ENCODE measurements around the gene PNMA8B. TPM values are rescaled to one million over a fixed set of nuclear protein-coding genes. Genes with fewer than 3 reads are reported as not detected.
"Not testable (repeated sequence)": the region's sequence is repeated elsewhere in the genome, so short reads cannot be mapped to it uniquely, and the experiment has no call there.

PNMA8B gene
- total and polyA plus RNA-seq, 3 experiments from 2014 or later = 0.04 TPM; not detected in 2

DNA sequence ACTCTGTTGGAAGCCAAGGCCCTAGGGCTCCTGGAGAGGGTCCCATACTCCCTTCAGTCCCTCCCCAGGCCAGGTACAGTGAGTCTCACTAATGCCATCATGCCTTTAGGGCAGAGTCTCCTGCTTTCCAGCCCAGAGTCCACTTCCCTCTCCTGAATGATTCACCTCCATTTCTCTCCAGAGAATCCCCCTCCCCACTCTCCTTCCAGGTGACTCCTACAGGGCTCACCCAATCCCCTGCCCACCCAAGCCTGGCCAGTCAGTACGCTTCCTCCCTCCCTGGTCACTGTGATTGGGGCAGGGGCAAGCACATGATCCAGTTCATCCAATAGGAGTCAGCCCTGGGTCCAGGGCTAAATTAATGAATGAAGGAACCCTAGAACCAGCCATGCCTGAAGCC is 35.0 kb upstream of the PNMA8B start:
- peaks cover 2 to 17% of the 10 kb centered on the region in 2 donors for H3K27me3 Mint-ChIP-seq
- H3K4me3 ChIP-seq (ENCODE audit: low read length) = no peak overlapping the region
- no peak overlapping the region for H3K27ac ChIP-seq (ENCODE audit: low read depth, low read length)
- no peak overlapping the region for H3K4me3 Mint-ChIP-seq
- peaks cover 10% of the 10 kb centered on the region for H3K4me1 ChIP-seq (ENCODE audit: insufficient read depth, low read length)
- no peaks in the 10 kb centered on the region for H3K36me3 Mint-ChIP-seq
- H3K27ac Mint-ChIP-seq = peak overlapping the region in 1 of 8 donors; percentile 56
- no peak for DNase-seq
- H3K4me1 Mint-ChIP-seq = peaks cover 10 to 12% (median 11%) of the 10 kb centered on the region in 3 donors
- peaks cover 0 to 1% (median 0%) of the 10 kb centered on the region in 5 donors for H3K9me3 Mint-ChIP-seq
- H3K36me3 ChIP-seq (ENCODE audit: insufficient read depth, low read length) = no peaks in the 10 kb centered on the region
- no peaks in the 10 kb centered on the region for H3K27me3 ChIP-seq (ENCODE audit: insufficient read depth, low read length, poor library complexity, severe bottlenecking)
- H3K9me3 ChIP-seq (ENCODE audit: low read length) = no peaks in the 10 kb centered on the region
- CTCF ChIA-PET = interaction anchor here (0.9 to 3.8 kb wide), 5 partner anchors 8 to 131 kb away, joined by 3 to 26 read pairs (median 11); partner anchors contain the start of gene DACT3
- POLR2A ChIA-PET = no interaction called here

DNA sequence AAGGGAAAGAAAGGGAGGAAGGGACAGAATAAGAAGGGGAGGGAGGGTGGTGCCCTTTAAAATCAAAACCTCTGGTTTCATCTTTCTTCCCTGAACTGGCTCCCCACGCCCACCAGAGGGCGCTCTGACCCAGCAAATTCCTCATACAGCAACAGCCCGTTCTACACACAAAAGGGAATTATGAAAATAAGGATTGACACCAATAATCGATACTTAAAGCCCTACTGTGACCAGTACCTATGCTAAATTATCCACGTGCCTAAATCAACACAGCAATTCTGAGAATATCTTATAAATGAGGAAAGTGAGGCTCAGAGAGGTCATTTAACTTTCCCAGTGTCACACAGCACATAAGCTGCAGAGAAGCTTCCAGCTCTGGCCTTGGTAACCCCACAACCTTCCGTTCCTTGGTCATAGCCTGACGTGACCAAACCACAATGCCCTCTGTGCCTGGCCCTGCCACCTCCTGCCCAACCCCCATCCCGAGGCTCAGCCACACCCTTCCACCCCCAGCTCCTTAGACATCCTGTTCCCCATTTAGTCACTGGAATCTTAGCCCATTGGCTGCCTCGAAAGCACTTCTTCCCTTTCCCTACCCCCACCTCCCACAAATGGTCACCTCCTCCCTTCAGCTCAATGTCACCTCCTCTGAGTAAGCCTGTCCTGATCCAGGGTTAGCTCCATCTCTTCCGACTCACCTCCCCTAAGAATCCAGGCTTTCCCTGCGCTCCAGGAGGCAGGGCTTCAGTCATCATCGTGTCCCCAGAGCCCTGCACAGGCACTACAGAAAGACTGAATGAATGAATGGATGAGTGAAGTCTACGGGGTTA is 34.2 kb upstream of the PNMA8B start:
- peaks cover 10% of the 10 kb centered on the region for H3K4me1 ChIP-seq (ENCODE audit: insufficient read depth, low read length)
- ChIA-PET POLR2A (no interaction called here), CTCF (interaction anchor here (0.9 to 3.8 kb wide), 9 partner anchors 9 to 219 kb away, joined by 3 to 26 read pairs (median 4); partner anchors contain the start of gene DACT3)
- peak; percentile 56 to 79 (median 64) for DNase-seq
- H3K9me3 ChIP-seq (ENCODE audit: low read length) = no peaks in the 10 kb centered on the region
- no peaks in the 10 kb centered on the region for H3K36me3 ChIP-seq (ENCODE audit: insufficient read depth, low read length)
- H3K4me3 Mint-ChIP-seq = no peak overlapping the region
- H3K9me3 Mint-ChIP-seq = peaks cover 0 to 4% (median 0%) of the 10 kb centered on the region in 5 donors
- H3K27ac ChIP-seq (ENCODE audit: low read depth, low read length) = no peak overlapping the region
- H3K27me3 ChIP-seq (ENCODE audit: insufficient read depth, low read length, poor library complexity, severe bottlenecking) = no peaks in the 10 kb centered on the region
- H3K27ac Mint-ChIP-seq = peak overlapping the region in 1 of 8 donors; percentile 56
- peaks cover 10 to 12% (median 11%) of the 10 kb centered on the region in 3 donors for H3K4me1 Mint-ChIP-seq
- no peak overlapping the region for H3K4me3 ChIP-seq (ENCODE audit: low read length)
- H3K27me3 Mint-ChIP-seq = peaks cover 2 to 17% of the 10 kb centered on the region in 2 donors
- peaks cover 0 to 2% (median 0%) of the 10 kb centered on the region in 3 donors for H3K36me3 Mint-ChIP-seq

DNA sequence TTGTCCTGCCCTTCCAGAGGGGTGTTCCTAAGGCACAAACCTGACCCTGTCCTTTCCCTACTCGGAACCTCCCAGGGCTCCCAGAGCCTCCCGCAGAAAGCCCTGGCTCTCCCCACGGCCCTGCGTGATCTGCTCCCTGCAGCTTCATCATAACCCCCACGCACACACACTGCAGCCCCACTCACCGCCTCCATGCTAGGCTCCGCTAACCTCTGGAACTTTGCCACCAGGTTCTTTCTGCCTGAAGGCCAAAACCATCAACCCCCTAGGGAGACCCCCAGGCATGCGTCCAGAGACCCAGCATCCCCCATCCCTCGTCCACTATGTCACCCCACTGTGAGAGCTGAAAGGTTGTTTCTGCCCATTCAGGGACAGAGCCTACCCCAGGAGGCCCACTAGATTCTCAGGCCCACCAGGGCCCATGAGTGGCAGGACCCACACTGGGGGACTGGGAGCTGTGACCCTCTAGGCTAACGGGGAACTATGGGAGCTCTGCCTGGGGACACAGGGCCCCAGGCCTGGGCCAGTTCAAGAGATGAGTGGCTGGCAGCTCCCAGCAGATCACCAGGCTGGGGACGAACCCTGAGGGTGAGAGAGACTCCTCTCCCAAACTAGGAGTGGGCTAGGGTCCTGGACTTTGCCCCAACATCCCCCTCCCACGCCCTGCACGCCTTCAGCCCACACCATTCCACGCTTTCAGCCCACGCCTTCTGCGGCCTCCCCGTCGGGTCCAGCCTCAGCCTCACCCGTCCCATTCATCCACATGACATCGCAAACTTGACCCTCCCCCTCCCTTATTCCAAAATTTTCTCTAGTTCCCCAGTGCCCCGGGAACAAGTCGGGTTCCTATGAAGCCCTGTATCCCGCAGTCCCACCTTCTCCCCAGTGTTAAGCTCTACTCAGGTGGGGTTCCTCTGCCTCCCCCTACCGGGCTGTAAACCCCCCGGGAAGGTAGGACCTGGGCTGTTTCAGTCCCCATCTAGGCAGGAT is 33.2 kb upstream of the PNMA8B start:
- DNase-seq = no peak
- H3K27me3 Mint-ChIP-seq = peaks cover 2 to 17% of the 10 kb centered on the region in 2 donors
- H3K4me1 Mint-ChIP-seq = peaks cover 11 to 16% (median 13%) of the 10 kb centered on the region in 3 donors
- H3K4me3 Mint-ChIP-seq = peak overlapping the region in 1 of 7 donors; percentile 74
- ChIA-PET POLR2A (no interaction called here), CTCF (interaction anchor here (0.8 to 3.8 kb wide), 11 partner anchors 10 to 220 kb away, joined by 3 to 26 read pairs (median 3); partner anchors contain the start of gene DACT3)
- H3K27me3 ChIP-seq (ENCODE audit: insufficient read depth, low read length, poor library complexity, severe bottlenecking) = no peaks in the 10 kb centered on the region
- no peak overlapping the region for H3K27ac ChIP-seq (ENCODE audit: low read depth, low read length)
- no peaks in the 10 kb centered on the region for H3K9me3 ChIP-seq (ENCODE audit: low read length)
- no peak overlapping the region for H3K4me3 ChIP-seq (ENCODE audit: low read length)
- H3K9me3 Mint-ChIP-seq = peaks cover 0 to 7% (median 4%) of the 10 kb centered on the region in 5 donors
- H3K4me1 ChIP-seq (ENCODE audit: insufficient read depth, low read length) = peaks cover 20% of the 10 kb centered on the region
- H3K27ac Mint-ChIP-seq = peak overlapping the region in 1 of 8 donors; percentile 92
- H3K36me3 ChIP-seq (ENCODE audit: insufficient read depth, low read length) = no peaks in the 10 kb centered on the region
- H3K36me3 Mint-ChIP-seq = peaks cover 0 to 3% (median 0%) of the 10 kb centered on the region in 3 donors

DNA sequence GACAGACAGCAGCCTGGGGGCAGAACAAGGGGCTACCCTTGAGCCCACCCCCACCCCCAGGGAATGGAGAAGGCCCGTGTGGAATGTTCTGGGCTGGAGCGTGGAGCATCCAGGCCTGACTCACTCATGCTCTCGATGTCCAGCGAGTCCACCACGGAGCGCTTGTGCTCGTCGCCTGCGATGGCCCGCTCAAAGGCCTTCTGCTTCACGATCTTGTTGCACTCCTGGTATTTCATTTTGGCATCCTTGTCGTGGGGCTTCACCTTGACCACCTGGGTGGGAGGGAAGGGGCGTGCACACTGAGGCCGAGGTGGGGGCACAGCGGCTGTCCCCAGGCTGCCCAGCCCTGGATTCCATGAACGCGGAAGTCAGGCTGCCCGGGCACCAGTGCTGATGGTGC is 31.1 kb upstream of the PNMA8B start:
- peaks cover 21 to 29% (median 28%) of the 10 kb centered on the region in 3 donors for H3K4me1 Mint-ChIP-seq
- POLR2A ChIA-PET = not testable (repeated sequence)
- H3K36me3 Mint-ChIP-seq = peaks cover 0 to 11% (median 0%) of the 10 kb centered on the region in 3 donors

DNA sequence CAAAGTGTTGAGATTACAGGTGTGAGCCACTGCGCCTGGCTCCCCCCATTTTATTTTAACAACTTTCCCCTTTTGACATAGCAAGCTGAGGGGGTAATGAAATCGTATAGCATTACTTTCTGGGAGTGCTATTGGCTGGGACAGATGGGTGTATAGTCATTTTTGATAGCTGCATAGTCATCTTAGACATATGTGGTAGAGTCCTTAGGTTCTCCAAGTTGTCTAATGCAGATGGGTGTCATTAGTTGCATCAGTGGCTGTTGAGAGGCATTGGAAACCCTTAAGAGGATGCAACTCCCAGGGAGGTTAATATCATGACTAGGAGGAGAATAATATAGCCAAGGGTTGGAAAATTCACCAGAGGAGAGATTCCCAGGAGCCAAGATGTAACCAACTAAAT is 28.6 kb upstream of the PNMA8B start:
- Histone ChIP-seq H3K27me3 (ENCODE audit: insufficient read depth, low read length, poor library complexity, severe bottlenecking) (no peaks in the 10 kb centered on the region), H3K4me1 (ENCODE audit: insufficient read depth, low read length) (peaks cover 47% of the 10 kb centered on the region), H3K9me3 (ENCODE audit: low read length) (no peaks in the 10 kb centered on the region), H3K36me3 (ENCODE audit: insufficient read depth, low read length) (no peaks in the 10 kb centered on the region), H3K4me3 (ENCODE audit: low read length) (no peak overlapping the region), H3K27ac (ENCODE audit: low read depth, low read length) (no peak overlapping the region)
- peaks cover 0 to 8% (median 4%) of the 10 kb centered on the region in 5 donors for H3K9me3 Mint-ChIP-seq
- H3K27ac Mint-ChIP-seq = peak overlapping the region in 1 of 8 donors; percentile 25
- peaks cover 23 to 36% (median 36%) of the 10 kb centered on the region in 3 donors for H3K4me1 Mint-ChIP-seq
- POLR2A ChIA-PET = no interaction called here
- CTCF ChIA-PET = interaction anchor here (0.6 to 6.1 kb wide), 2 partner anchors 16 to 128 kb away, joined by 3 to 54 read pairs; no protein-coding TSS in a partner anchor
- peaks cover 0 to 11% (median 0%) of the 10 kb centered on the region in 3 donors for H3K36me3 Mint-ChIP-seq
- H3K27me3 Mint-ChIP-seq = peaks cover 0 to 1% of the 10 kb centered on the region in 2 donors
- DNase-seq = no peak
- no peak overlapping the region for H3K4me3 Mint-ChIP-seq

More for the DNA sequence above, 31.1 kb upstream of the PNMA8B start:
- peaks cover 37% of the 10 kb centered on the region for H3K4me1 ChIP-seq (ENCODE audit: insufficient read depth, low read length)
- H3K9me3 ChIP-seq (ENCODE audit: low read length); H3K4me3 Mint-ChIP-seq; DNase-seq; H3K27ac ChIP-seq (ENCODE audit: low read depth, low read length); H3K9me3 Mint-ChIP-seq; H3K27ac Mint-ChIP-seq; H3K36me3 ChIP-seq (ENCODE audit: insufficient read depth, low read length); H3K4me3 ChIP-seq (ENCODE audit: low read length); H3K27me3 ChIP-seq (ENCODE audit: insufficient read depth, low read length, poor library complexity, severe bottlenecking): not testable (repeated sequence)
- CTCF ChIA-PET = interaction anchor here (0.6 to 3.8 kb wide), 4 partner anchors 12 to 132 kb away, joined by 3 to 26 read pairs (median 3); no protein-coding TSS in a partner anchor
- peaks cover 2 to 15% of the 10 kb centered on the region in 2 donors for H3K27me3 Mint-ChIP-seq

DNA sequence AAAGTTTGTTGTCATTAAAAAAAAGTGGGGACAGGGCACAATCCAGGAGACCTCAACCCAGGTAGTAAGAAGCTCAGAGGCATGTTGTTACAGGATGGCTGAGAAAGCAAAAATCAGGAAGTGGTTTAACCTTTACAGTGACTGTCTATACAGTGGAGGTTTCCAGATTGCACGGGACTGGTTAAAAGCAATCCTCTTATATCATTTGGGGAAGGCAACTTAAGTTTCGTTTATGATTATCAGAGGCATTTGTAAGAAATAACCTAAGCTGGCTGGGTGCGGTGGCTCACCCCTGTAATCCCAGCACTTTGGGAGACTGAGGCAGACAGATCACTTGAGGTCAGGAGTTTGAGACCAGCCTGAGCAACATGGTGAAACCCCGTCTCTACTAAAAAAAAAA is 27.3 kb upstream of the PNMA8B start:
- H3K4me3 ChIP-seq (ENCODE audit: low read length); H3K27me3 Mint-ChIP-seq; H3K27ac ChIP-seq (ENCODE audit: low read depth, low read length); H3K36me3 ChIP-seq (ENCODE audit: insufficient read depth, low read length); H3K27me3 ChIP-seq (ENCODE audit: insufficient read depth, low read length, poor library complexity, severe bottlenecking); H3K9me3 ChIP-seq (ENCODE audit: low read length); H3K9me3 Mint-ChIP-seq: not testable (repeated sequence)
- ChIA-PET CTCF (interaction anchor here (0.8 to 6.1 kb wide), 4 partner anchors 9 to 127 kb away, joined by 3 to 54 read pairs (median 4); no protein-coding TSS in a partner anchor), POLR2A (interaction anchor here (0.6 to 1.2 kb wide), 2 partner anchors 50 to 138 kb away, joined by 3 read pairs; no protein-coding TSS in a partner anchor)
- DNase-seq = peak in 1 of 5 donors; percentile 55
- peaks cover 53% of the 10 kb centered on the region for H3K4me1 ChIP-seq (ENCODE audit: insufficient read depth, low read length)
- Mint-ChIP-seq H3K4me1 (peaks cover 22 to 37% (median 35%) of the 10 kb centered on the region in 3 donors), H3K36me3 (peaks cover 0 to 11% (median 0%) of the 10 kb centered on the region in 3 donors), H3K27ac (peak overlapping the region in 7 of 8 donors; percentile 4 to 90 (median 53)), H3K4me3 (peak overlapping the region in 6 of 7 donors; percentile 32 to 61 (median 52))

DNA sequence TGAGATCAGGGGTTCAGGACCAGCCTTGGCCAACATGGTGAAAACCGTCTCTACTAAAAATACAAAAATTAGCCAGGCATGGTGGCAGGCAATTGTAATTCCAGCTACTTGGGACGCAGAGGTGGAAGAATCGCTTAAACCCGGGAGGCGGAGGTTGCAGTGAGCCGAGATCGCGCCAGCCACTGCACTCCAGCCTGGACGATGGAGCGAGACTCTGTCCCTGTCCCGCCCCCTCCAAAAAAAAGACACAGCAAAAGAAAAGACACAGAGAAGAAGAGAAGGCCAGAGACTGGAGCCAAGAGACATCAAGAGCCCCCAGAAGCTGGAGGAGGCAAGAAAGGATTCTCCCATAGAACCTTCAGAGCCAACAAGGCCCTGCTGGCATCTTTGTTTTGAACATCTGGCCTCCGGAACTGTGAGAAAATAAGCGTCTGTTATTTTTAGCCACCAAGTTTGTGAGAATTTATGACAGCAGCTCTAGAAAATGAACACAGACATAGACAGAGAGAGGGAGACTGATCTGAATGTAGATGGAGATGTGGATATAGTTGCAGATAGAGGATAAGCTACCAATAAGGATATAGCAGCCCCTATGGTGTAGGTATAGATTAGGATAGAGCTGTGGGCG is 25.7 kb upstream of the PNMA8B start:
- H3K4me3 Mint-ChIP-seq = no peak overlapping the region
- no peak overlapping the region for H3K27ac ChIP-seq (ENCODE audit: low read depth, low read length)
- H3K4me1 ChIP-seq (ENCODE audit: insufficient read depth, low read length) = peaks cover 53% of the 10 kb centered on the region
- H3K9me3 ChIP-seq (ENCODE audit: low read length) = no peaks in the 10 kb centered on the region
- peaks cover 0 to 11% (median 0%) of the 10 kb centered on the region in 3 donors for H3K36me3 Mint-ChIP-seq
- H3K36me3 ChIP-seq (ENCODE audit: insufficient read depth, low read length) = no peaks in the 10 kb centered on the region
- no peaks in the 10 kb centered on the region for H3K27me3 Mint-ChIP-seq
- H3K4me3 ChIP-seq (ENCODE audit: low read length) = no peak overlapping the region
- POLR2A ChIA-PET = interaction anchor here (0.6 kb wide), 1 partner anchor 13 kb away, joined by 3 read pairs; no protein-coding TSS in a partner anchor
- H3K27me3 ChIP-seq (ENCODE audit: insufficient read depth, low read length, poor library complexity, severe bottlenecking) = no peaks in the 10 kb centered on the region
- H3K4me1 Mint-ChIP-seq = peaks cover 22 to 37% (median 35%) of the 10 kb centered on the region in 3 donors
- CTCF ChIA-PET = interaction anchor here (6.1 kb wide), 1 partner anchor 19 kb away, joined by 54 read pairs; no protein-coding TSS in a partner anchor
- no peak for DNase-seq
- peak overlapping the region in 2 of 8 donors; percentile 3 to 75 for H3K27ac Mint-ChIP-seq
- H3K9me3 Mint-ChIP-seq = peaks cover 0 to 7% (median 4%) of the 10 kb centered on the region in 5 donors
